NCI-H128 (cell line): Measurements from ENCODE around the gene C21orf58.
"Not testable (repeated sequence)": the region's sequence is repeated elsewhere in the genome, so short reads cannot be mapped to it uniquely, and the experiment has no call there.

Source experiments
- DNase-seq: peaks from one replicate; lab custom pipeline; 2025; ENCODE audit not compliant: unreplicated experiment; lab: John Stamatoyannopoulos, UW

C21orf58 gene

DNA sequence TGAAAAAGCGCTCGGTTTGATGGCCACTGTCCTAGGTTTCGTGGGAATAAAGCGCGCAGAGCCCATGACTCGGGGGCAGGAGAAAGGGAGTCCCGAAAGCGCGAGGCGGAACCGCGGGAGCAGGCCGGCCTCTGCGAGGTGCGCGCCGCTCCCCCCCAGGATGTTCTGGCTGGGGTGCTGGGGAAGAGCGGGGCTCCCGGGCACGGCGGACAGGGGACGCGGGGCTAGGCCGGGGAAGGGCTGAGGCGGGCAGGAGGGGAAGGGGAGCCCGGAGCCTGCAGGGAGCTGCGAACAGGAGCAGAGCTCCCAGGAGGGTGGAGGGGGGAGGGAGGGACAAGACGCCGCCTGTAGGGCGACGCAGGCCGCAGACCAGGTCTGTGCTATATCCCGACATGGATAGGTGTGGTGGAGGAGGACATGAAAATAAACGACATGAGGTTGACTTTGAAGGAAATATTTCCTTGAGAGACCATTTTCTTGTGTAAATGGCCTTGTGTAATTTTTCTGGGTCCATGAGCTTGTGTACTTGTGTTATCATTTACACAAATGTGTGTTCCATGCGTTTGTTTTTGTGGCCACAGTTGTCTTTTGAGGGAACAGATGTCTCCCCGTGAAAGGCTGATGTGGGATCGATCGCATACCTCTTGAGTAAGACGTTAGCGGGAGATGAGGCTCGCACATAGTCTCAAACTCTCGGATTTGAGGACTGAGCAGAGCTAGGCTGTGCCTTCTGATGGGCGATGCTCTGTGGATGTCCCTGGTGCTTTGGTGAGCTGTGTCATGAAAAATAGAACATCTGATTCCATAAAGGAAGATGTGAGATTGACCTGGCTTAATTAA, 1.6 kb upstream of the C21orf58 start:
- peak; percentile 35 for DNase-seq

DNA sequence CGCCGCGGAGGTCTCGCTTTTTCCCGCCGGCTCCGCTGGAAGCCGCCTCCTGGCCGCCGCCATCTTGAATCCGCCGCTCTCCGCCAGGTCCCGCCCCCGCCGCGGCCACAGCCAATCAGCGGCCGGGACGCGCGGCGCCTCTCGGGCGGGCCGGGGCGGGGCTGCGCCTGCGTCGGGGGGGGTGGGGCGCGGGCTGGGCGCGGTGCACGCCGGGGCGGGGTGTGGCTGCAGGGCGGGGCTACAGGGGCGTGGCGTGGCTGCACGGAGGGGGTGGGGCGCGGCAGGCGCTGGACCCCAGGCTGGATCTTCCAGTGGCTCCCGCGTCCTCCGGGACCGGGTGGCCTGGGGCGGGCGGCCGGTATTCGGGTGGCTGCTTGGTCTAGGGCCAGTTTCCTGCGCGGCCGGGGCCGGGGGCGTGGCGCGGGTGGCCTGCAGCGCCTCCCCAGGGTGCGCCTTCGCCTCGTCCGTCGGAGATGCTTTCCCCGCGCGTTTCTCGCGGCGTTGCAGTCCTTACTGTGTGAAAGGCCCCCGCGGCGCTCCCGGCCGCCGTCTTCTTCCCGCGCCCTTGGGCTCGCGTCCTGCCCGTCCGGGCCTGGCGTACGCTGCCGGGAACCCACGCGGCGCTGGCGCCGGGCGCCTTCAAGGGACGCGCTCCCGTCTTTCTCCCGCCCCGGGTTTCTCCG, 861 bp upstream of the C21orf58 start:
- peak; percentile 60 for DNase-seq

DNA sequence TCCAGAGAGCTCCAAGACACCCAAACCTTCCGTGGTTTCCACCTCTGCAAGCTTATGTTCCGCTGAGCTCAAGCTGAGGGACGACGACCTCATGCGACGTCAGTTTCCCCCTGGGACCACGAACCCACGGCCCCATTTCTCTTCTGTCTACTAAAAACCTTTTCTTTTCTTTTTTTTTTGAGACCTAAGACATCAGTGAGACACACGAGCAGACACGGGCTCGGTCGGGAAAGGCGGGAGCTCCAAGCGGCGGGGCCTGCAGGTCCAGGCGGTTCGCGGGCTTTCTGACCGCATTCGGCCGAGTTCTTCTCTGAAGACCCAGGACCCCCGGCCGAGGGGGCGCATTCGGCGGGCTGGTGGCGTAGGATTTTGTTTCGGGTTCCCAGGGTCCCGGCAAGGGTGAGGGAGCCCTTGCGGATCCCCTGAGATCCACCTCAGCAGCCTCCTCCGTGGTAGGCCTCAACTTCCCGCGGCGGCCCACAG, 402 bp downstream of the C21orf58 start:
- DNase-seq = no peak

DNA sequence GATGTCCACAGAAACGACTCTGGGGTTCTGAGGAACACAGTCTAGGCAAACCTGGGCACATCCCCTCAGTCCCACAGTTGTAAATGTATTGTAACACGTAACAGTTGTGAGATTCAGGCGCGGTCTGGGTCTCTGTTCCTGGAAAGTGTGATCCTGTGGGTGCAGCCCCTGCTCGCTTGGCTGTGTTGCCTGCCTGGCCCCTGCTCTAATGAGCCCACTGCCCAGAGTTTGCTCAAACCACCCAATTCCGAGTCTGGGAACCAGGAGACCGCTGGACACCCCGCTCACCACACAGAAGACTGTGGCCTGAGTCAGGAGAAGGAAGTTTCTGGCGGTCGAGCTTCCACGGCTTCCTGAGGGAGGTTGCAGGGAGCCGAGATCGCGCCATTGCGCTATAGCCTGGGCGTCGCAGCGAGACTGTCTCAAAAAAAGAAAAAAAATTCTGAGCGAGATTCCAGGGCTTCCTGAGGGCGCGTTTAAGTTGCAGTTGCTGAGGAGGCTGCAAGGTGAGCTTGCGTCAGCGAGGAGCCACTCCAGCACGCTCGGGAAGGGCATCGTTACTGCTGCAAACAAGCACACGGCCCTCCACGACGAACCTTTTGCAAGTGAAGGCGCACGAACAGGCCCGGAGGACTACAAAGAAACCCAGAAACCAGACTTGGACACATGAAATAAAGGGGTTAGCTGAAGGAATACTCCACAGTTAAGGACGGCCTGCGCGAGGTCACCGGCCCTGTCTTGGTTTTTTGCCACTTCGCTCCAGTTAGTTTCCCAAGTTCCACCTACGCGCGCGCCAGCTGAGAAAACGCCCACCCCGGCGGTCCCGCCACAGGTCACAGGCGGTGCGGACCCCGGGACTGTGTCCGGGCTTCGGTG, 1.1 kb downstream of the C21orf58 start:
- DNase-seq = no peak

DNA sequence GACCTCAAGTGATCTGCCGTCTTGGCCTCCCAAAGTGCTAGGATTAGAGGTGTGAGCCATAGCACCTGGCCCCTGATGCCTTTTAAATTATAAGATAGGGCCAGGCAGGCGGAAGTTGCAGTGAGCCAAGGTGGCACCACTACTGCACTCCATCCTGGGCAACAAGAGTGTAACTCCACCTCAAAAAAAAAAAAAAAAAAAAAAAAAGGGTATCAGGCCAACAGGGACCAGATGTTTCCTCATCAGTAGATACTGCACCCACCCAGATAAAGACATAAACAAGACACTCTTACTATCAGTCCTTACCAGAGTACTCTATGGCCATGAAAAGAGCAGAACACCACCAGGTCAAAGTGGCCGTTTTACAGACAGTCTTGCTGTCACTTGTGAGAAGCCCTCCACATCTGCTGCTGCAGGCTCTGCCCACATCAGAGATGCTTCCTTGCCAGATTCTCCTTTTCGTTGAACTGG, 3.3 kb downstream of the C21orf58 start:
- no peak for DNase-seq

DNA sequence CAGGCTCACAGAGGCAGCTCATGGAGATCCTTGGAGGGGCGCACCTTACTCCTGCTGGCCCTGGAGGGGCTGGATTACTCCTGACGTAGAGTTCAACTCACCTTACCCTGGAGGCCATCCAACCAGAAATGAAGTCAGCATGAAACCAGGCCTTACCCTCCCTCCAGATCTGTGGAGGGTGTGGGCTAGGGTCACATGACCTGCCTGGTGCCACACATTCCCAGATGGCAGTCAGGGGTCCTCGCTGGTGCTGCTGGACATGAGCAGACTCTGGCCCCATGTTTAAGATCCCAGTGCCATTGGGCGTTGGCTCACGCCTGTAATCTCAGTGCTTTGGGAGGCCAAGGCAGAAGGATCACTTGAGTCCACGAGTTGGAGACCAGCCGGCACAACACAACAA, 4.5 kb downstream of the C21orf58 start:
- DNase-seq = no peak

DNA sequence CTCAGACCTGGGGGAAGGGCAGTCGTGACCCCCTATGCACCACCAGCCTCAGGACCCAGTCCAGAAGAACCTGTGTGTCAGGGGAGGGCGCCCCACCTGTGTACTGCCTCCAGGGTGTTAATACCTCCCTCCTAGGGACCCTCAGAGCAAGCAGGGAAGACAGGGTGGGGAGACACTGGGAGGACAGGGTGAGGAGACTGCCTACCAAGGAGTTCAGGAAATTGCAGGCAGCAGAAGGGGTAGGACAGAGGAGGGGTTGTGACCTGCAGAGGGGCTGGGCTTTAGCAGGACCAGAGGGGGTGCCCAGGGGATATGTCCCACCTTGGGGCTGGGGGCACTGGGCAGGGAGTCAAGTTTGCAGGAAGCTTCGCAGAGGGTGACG, 5.2 kb downstream of the C21orf58 start:
- DNase-seq = no peak

DNA sequence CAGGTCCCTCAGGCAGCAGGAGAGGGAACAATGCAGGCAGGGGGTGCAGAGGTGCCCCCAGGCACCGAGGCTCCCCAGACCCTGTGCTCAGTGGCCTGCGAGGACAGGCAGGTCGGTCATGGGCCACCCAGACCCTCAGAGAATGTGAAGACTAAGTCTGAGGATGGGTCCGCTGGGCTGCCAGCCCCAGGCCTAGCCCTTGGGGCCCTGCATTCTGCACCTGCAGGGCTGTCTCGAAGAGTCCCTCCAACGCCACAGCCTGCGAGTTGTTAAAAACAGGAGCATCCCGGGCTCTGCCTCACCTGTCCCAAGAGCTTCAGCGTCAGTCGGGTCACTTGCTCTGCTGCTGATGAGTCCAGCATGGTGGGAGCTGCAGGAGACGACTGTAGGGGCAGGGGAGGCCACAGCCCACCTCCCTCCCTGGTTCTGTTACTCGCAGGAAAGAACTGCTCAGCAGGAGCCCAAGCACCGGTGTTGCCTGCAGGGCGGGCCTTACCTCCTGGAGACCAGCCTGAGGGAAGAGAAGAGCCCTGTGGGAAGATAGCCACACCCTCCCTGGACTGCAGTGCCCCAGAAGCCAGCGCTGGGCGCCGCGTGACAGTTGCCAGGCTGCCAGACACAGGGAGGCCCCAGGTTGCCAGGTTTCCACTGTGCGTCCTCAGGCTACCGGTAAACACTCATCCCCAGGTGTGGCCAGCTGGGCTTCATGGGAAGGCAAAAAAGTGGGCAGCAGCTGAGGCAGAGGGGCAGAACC, 5.8 kb downstream of the C21orf58 start:
- peak; percentile 70 for DNase-seq

DNA sequence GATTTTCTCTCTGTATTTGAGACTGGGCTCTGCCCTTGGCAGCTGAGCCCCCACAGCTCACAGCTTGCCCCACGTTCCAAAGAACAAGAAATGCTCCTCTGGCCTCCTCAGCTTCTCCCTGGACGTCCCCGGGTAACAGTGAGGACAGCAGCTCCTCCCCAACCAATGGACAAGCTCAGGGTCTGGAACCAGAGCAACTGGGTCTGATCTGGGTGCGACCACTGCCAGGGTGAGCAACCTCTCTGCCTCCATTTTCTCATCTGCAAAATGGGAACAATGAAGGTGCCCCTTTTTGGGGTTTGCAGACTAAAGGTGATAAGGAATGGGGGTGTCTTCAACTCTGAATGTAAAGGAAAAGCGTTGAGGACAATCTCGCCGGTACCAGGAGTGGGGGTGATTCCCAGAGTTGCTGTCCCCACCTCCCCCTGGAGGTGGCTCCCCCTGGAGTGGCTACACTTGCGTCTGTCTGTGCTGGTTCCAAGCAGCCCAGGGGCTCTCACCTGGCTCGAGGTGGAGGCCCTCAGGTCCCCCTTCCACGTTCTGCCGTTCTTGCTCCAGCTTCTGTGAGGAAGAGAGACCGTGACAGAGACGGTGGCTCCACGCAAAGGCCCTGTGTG, 6.9 kb downstream of the C21orf58 start:
- no peak for DNase-seq

DNA sequence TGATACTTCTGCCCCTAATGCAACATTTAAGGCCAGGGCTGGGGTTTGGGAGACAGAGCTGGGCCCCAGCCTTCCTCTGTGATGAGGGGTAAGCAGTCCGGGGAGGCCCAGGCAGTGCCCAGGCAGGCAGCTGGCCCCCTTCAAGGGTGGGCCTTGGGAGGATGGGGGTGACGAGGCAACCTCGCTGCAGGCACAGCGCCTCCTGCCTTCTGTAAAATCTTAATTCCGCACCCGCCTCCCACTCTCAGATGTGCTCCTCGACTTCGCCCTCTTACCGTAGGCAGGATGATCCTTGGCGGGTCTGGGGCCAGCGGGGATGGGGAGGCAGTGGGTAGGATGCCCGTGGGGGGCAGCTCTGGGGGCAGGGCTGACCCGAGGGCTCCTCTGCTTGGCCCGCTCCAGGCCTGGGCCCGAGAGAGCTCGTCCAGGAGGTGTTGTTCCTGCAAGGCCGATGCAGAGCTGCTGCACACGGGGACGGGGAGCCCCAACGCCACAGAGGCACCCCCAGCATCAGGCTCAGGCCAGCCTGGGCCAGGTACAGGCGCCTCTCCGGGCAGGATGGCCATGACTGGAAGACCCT, 9.1 kb downstream of the C21orf58 start:
- no peak for DNase-seq

DNA sequence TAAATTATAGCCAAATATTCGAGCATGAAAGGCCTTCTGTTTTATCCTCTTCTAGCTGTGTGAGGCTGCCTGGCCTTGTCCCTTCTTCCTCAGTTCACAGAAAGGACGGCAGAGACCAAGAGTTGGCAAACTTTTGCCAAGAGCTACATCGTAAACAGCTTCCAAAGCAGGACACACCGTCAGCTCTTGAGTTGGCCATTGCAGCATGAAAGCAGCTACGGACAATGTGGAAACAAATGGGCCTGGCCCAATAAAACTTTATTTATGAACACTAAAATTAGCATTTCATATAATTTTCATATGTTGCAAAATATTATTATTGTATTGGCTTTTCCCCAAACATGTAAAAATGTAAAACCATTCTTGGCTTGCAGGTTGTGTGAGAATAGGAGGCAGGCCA, 10.7 kb downstream of the C21orf58 start:
- DNase-seq = no peak

DNA sequence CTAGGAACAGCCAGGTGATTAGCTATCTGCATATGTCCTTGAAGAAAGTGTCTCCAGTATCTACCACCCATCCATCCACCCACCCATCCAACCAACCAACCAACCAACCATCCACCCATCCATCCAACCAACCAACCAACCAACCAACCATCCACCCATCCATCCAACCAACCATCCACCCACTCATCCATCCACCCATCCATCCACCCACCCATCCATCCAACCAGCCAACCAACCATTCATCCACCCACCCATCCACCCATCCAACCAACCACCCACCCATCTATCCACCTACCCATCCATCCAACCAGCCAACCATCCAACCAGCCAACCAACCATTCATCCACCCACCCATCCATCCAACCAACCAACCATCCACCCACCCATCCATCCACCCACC, 12.1 kb downstream of the C21orf58 start:
- DNase-seq = no peak

DNA sequence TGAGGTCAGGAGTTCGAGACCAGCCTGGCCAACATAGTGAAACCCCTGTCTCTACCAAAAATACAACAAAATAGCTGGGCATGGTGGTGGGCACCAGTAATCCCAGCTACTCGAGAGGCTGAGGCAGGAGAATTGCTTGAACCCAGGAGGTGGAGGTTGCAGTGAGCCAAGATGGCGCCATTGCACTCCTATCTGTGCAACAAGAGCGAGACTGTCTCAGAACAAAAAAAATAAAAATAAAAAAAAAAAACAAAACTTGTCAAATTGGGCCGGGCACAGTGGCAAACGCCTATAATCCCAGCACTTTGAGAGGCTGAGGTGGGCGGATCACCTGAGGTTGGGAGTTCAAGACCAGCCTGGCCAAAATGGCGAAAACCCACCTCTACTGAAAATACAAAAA, 13.4 kb downstream of the C21orf58 start:
- DNase-seq = not testable (repeated sequence)

DNA sequence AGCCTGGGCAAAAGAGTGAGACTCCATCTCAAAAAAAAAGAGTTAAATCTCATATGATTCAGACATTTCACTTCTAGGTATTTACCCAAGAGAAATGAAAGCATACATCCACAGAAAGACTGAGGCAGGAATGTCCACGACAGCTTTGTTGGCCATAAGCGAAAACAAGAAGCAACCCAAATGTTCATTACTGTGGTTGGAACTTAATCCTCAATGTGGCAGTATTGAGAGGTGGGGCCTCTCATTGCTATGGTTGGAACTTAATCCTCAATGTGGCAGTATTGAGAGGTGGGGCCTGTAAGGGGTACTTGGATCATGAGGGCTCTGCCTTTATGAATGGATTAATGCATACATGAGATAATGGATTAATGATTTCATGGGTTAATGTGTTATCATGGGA, 15.2 kb downstream of the C21orf58 start:
- DNase-seq = no peak

DNA sequence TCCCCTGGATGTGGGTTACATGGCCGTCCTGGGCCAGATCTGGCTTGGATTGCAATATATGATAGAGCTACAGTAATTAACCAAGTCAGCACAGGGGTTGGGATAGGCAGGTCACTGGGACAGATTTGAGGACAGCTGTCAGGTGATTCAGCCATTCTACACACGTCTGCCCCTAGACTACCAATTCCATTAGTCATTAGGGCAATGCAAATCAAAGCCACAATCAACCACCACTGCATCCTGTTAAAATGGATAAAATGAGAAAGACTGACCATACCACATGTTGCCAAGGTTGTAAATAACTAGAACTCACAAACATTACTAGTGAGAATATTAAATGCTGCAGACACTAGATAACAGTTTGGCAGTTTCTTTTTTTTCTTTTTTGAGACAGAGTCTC, 16.0 kb downstream of the C21orf58 start:
- no peak for DNase-seq

DNA sequence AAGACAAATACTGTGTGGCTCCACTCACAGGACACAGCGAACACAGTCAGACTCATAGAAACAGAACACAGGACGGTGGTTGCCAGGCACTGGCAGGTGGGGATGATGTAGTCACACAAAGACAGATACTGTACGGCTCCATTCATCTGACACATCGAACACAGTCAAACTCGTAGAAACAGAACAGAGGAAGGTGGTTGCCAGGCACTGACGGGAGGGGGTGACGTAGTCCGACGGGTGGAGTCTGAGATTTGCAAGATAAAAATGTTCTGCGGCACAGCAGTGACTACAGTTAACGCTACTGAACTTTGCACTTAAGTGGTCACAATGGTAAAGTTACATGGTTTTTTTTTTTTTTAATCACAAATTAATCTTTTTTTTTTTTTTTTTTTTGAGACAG, 18.7 kb downstream of the C21orf58 start:
- DNase-seq = no peak

DNA sequence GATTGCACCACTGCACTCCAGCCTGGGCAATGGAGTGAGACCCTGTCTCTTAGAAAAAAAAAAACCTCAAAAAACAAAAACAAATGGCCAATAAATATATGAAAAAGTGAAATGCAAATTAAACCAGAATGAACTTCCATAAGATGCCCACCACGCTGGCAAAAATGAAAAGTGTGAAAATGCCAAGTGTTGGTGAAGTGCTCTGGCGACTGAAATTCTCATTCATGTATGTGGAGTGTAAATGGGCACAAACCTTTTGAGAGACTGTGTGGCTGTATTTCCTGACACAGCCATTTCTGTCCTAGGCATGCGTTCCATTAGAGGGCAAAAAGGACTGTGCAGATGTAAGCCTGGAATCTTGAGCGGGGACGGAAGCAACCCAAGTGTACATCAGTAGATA, 19.2 kb downstream of the C21orf58 start:
- no peak for DNase-seq

DNA sequence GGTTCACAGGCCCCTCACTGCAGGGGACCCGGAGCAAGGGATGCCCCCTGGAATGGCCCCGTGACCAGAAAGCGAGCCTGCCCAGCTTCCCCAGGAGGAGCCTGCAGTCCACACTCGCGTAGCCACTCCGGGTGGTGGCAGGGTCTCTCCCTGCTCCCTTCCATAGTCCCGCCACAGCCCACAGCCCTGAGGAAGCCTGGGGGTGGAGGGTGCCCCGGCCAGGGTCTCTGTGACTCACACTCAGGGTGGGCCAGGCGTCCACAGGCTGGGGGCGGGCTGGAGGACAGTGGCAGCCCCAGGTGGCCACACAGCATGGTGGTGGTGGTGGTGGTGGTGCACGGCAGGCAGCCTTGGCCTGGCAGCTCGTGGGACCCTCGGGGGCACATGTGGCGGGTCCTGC, 21.9 kb downstream of the C21orf58 start:
- DNase-seq = no peak

DNA sequence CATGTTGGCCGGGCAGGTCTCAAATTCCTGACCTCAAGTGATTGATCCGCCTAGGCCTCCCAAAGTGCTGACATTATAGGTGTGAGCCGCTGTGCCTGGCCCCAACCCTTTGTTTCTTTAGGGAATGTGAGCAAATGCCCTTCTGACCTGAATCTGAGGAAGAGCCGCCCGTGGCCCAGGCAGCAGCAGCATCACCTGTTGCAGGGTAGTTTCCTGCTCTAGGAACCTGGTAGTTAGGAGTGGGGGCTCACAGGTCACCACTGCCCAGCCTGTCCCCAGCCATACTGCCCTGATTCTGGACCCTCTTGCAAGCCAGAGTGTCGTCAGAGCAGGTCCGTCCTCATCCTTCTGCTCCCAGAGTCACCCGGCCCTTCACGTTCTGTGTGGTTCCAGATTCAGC, 24.5 kb downstream of the C21orf58 start:
- no peak for DNase-seq
